HG03175 (cell line): Measurements from ENCODE around the gene SERPINB8.
"Not testable (repeated sequence)": the region's sequence is repeated elsewhere in the genome, so short reads cannot be mapped to it uniquely, and the experiment has no call there.

Source experiments
- ATAC-seq: cut with Tn5 transposase; IDR thresholded peaks from one replicate; pipeline ENCODE4 v1.9.1; 2021; ENCODE audit warnings: mild to moderate bottlenecking, moderate library complexity; ENCODE audit not compliant: unreplicated experiment

Gene SERPINB8, protein sequence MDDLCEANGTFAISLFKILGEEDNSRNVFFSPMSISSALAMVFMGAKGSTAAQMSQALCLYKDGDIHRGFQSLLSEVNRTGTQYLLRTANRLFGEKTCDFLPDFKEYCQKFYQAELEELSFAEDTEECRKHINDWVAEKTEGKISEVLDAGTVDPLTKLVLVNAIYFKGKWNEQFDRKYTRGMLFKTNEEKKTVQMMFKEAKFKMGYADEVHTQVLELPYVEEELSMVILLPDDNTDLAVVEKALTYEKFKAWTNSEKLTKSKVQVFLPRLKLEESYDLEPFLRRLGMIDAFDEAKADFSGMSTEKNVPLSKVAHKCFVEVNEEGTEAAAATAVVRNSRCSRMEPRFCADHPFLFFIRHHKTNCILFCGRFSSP

DNA sequence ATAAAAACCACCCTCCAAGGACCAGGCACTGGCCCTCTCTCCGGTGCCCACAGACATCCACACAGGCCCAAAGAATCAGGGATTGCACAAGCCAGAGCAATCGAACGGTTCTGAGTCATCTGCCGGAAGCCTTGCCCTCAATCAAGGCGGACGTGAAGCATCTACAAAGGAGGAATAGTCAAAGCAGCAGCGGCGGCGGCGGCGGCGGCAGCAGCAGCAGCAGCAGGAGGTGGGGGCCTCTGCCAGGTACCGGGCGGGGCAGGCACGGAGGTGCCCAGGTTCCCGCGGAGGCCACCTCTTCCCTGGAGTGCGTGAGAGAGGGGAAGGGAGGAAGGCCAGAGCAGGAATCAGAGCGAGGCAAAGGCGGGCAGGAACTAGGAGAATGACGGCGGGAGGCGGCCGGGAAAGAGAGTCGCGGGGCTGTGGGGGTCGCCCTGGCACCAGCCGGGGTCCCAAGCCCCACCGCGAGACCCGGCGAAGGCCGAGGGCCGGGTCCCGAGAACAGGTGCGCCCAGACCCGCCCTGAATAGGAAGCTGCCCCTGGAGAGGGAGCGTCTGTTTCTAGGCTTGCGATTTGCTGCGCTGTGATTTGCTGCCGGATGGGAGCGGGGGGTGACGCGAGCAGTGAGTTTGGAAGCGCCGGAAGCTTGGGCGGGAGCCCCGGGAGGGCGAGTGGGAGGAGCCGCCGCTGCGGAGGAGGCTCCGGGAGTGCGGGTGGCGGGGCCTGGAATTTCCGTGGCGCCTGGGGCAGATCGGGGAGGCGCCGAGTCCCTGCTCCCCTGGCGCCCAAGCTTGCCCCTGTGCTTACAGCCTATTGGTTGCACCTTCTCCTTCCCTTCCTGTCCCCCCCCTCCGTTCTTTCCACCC, at the start of gene SERPINB8:
TSS of gene SERPINB8 (plus strand) at position 140 of the 867 bp plus-strand sequence. CDS start 8,228 bp downstream, outside the sequence.
- ATAC-seq: peak; percentile 89

- no peak for ATAC-seq
These were observed 47.8 kb upstream of the SERPINB8 start for GRCh38 chr18:63922049-63922448.

DNA sequence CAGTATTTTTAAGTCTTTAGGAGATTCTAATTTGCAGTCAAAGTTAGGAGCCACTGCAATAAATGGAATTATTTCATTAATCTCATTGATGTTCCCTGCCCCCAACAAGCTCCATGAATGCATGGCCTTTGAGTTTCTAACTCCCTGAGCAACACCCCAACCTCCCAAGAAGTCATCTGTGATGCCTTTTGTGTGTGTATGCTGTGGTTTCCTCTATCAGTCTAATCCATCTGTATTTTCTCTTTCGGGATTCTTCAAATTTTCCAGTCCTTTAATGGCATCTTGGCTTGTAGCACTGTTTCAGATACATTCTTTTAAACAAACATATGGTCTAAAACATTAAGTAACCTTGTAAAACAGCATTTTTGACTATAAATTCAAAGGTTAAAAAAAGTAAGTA, 45.3 kb upstream of the SERPINB8 start:
- ATAC-seq: no peak

GRCh38 chr18:63928331-63928730, 41.5 kb upstream of the SERPINB8 start:
- ATAC-seq: no peak

DNA sequence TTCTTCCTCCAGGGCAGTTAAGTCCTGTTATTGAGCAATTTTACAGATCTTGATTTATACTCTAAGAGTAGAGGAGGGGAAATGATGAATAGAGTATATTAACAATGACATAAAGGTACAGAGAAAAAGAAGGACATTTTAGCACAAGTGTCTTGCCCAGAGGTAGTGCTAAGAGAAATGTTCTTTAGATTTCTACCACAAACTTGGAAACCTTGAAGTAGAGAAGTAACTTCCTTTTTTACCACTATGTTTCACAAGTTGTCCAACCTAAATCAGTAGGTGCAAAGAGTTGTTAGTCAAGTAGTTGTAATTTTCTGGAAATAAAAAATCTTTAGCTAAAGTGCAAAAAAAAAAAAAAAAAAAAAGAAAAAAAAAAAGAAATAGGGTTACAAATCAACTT, 40.5 kb upstream of the SERPINB8 start:
- ATAC-seq: not testable (repeated sequence)

- ATAC-seq: no peak
These were observed 39.0 kb upstream of the SERPINB8 start for GRCh38 chr18:63930773-63931354.

DNA sequence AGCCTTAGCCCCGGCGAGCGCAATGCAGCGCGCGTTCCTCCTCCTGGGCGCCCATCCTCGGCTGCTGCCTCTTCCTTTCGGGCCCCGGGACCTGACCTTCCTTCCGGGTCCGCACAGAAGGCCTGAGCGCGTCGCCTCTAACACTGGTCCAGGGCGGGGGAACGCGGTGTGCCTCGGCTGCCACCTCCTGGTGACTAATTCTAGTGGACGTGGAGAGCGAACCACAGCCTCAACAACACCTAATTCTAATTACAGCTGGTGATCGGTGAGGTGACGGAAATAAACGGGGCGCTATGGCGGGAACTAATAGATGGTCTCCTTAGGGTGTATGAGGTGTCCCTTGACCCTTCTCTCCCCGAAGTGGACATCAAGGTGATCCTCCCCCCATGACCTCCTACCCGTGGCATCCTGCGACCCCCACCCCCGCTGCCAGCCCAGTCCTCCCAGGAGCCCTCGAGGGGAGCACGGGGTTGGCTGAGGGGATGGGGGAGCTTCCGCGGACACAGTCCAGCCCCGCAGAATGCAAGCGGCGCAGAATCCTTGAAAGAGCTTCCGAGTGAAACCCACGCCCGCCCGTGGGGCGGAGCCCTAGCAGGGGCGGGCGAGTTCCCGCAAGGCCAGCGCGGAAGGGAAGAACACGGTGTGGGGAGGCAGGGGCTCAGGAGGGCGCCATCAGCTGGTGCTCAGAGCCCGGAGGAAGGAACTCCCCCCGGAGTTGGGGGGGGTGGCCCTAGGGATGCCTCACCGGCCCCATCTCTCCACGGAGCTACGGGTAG, 33.5 kb upstream of the SERPINB8 start:
- peak; percentile 99 for ATAC-seq

GRCh38 chr18:63936932-63937393, 32.9 kb upstream of the SERPINB8 start:
- ATAC-seq: peak; percentile 10

GRCh38 chr18:63940008-63940407, 29.9 kb upstream of the SERPINB8 start:
- no peak for ATAC-seq

- ATAC-seq: not testable (repeated sequence)
These were observed 29.3 kb upstream of the SERPINB8 start for GRCh38 chr18:63940543-63941050.

GRCh38 chr18:63947051-63947790, 22.7 kb upstream of the SERPINB8 start:
- ATAC-seq: no peak

DNA sequence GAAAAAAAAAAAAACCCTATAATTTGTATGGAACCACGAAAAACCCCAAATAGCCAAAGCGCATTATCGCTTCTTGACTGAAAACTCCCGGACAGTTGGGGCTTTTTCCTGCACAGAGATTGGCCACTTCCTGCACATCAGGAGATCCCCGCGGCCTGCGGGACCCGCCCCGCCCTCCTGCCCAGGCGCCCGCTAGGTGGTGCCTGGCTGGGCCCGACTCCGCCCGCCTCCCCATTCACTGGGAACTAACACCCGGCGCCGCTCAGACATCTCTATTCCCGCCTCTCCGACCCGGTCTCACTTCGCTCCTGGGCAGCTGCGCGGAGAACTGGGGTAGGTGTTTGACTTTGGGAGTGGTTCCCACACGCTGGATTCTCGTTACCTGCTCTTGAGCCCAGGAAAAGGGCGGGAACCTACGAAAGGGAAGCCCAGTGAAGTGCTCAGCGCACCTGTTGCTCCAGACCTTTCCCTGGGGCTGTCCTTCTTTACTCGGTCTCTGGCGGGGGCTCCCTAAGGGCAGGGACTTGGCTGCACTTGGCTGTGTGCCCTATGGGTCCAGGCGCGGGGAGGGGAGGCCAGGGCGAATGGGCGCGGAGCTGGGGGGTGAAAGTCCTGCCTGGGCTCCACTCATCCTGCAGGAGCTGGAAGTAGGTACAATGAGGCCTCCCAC, 20.7 kb upstream of the SERPINB8 start, which contains the start of gene HMSD:
TSS of gene HMSD (plus strand) at position 234 of the 670 bp plus-strand sequence. CDS start 4,155 bp downstream, outside the sequence.
- ATAC-seq: peak; percentile 89

DNA sequence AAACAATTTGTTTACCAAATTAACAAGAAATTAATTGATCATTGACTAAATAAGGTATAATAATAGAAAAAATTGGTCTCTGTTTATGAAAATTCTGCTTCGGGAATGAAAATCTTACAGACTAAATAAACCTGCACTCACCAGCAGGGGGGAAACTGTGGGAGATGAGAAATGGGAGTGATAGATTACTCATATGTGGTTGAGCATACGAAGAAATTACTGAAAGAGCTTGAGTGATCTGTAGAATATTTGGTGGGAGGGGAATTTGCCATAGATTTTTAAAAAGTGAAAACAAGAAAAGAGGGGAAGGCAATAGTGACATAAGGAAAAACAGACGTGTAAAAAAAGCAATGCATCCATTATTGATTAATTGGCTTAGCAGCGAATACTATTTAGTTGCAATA, 18.6 kb upstream of the SERPINB8 start:
- ATAC-seq: peak; percentile 44

- no peak for ATAC-seq
These were observed 16.1 kb upstream of the SERPINB8 start for GRCh38 chr18:63953811-63954210.

DNA sequence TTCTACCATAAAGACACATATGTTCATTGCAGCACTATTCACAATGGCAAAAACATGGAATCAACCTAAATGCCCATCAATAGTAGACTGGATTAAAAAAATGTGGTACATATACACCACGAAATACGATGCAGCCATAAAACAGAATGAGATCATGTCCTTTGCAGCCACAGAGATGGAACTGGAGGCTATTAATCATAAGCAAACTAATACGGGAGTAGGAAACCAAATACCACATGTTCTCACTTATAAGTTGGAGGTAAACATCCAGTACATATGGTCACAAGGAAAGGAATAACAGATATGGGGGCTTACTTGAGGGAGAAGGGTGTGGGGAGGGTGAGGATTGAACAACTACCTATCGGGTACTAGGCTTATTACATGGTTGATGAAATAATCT, 13.1 kb upstream of the SERPINB8 start:
- no peak for ATAC-seq

DNA sequence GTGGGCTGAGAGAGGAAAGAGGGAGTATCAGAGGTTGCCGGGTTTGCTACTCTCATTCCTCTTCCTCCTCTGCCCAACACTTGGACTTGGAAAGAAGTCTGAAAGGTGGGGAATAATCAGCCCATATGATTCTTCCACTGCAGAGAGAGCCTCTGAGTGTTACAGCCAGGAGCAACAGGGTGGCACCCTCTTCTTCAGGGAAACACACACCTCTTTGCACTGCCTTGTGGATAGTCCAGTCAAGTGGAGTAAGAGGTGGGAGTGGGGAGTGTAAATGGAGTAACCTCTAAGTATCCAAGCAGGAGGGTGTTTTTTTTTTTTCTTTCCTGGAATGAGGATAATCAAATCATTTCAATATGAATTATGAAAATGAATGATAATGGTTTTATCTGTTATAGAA, 9.0 kb upstream of the SERPINB8 start:
- no peak for ATAC-seq

DNA sequence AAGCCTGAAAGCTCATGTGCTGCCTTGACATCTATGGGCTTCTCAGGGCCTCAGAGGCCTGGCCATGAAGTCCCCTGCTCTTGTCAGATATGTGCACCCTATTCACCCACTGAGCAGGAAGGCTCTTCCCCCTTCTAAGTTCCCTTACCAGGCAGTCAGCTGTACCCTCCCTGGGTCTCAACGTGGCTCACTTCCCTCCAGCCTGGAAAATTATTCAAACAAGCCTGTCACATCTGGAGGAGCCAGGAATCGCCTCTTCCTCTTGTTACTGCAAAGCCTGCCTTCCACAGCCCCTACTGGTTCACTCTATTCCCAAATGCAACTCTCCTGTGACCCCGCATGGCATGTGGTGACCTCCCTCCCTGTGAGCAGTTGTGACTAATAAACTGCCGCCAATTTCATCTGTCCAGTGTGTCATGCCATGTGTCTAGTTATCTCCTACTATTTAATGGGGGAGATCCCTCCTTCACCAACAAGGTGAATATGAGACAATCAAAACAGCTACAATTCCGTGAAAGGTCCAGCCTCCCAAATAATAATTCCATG, 8.4 kb upstream of the SERPINB8 start:
- ATAC-seq: no peak

DNA sequence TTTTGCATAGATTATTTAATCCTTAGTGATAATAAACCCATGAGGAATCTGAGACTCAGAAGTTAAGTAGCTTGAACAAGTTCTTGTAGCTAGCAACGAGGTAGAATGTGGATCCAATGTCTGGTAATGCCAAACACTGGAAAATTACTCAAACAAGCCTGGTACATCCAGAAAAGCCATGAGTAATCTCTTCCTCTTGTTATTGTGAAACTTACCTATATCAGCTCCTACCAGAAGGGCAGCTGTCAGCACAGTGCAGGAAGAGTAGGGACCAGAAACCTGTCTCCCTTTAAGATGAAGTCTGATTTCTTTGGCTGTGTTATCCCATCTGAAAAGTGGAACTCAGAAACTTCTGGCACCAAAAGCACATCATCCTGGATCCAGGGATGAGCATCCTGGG, 7.7 kb upstream of the SERPINB8 start:
- no peak for ATAC-seq
